Measurements from ENCODE around the gene FBXL12. TPM values are rescaled to one million over a fixed set of nuclear protein-coding genes. Genes with fewer than 3 reads are reported as not detected.

The FBXL12 gene
- total RNA-seq, 1 donor from 2014 or later: 64.4 TPM

GRCh38 chr19:9768175-9769112 lies 50.4 kb downstream of the FBXL12 start, which contains the start of gene ZNF846:
TSS of gene ZNF846 (minus strand) at chr19:9768738. CDS start at chr19:9764950, 3,788 bp downstream.
- TF ChIP-seq, protein P1, sequence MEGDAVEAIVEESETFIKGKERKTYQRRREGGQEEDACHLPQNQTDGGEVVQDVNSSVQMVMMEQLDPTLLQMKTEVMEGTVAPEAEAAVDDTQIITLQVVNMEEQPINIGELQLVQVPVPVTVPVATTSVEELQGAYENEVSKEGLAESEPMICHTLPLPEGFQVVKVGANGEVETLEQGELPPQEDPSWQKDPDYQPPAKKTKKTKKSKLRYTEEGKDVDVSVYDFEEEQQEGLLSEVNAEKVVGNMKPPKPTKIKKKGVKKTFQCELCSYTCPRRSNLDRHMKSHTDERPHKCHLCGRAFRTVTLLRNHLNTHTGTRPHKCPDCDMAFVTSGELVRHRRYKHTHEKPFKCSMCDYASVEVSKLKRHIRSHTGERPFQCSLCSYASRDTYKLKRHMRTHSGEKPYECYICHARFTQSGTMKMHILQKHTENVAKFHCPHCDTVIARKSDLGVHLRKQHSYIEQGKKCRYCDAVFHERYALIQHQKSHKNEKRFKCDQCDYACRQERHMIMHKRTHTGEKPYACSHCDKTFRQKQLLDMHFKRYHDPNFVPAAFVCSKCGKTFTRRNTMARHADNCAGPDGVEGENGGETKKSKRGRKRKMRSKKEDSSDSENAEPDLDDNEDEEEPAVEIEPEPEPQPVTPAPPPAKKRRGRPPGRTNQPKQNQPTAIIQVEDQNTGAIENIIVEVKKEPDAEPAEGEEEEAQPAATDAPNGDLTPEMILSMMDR (IDR thresholded peaks at IDR 0.05): no peak

More at GRCh38 chr19:9768175-9769112, 50.4 kb downstream of the FBXL12 start, which contains the start of gene ZNF846:
- peaks cover 3 to 14% of the 10 kb centered on the region in 2 donors for H3K4me1 ChIP-seq
- DNase-seq (ENCODE audit: low spot score in 2 of 2): peak; percentile 69 to 95
- H3K4me3 ChIP-seq: peak within 1 kb of the TSS; percentile 77 to 94
- H3K27me3 ChIP-seq: no peaks in the 10 kb centered on the region
- H3K36me3 ChIP-seq: peaks cover 12 to 32% of the 10 kb centered on the region in 2 donors
- H3K9me3 ChIP-seq: peaks cover 3 to 4% of the 10 kb centered on the region in 2 donors
- intact Hi-C loops (cut with DNase I): loop anchor here (1.0 to 10.0 kb wide), 4 partner anchors 17 to 334 kb away; partner anchors contain the start of genes ZNF266 and ZNF562
- peak within 1 kb of the TSS; percentile 92 to 94 for H3K27ac ChIP-seq

Other genes with a start within 250 kb of the FBXL12 start
- gene ZNF121, start 234.6 kb downstream of the FBXL12 start, total RNA-seq: 22.7 TPM
- 35.4 TPM for gene ZNF561, start 197.8 kb downstream of the FBXL12 start, total RNA-seq
- gene ZNF562, start 144.0 kb downstream of the FBXL12 start, total RNA-seq: 21.1 TPM
- gene ZNF846, start 50.3 kb downstream of the FBXL12 start, total RNA-seq: 1.9 TPM
- 169 TPM for gene UBL5, start 8.8 kb upstream of the FBXL12 start, total RNA-seq
- 50.7 TPM for gene PIN1, start 16.2 kb upstream of the FBXL12 start, total RNA-seq
- 0.96 TPM for gene OLFM2, start 117.4 kb upstream of the FBXL12 start, total RNA-seq
- gene COL5A3, start 191.4 kb upstream of the FBXL12 start, total RNA-seq: 13.6 TPM
- gene RDH8, start 194.4 kb upstream of the FBXL12 start, total RNA-seq: not detected